PC-9 (cell line): ENCODE data around the gene TMTC4. TPM values are rescaled to one million over a fixed set of nuclear protein-coding genes. Genes with fewer than 3 reads are reported as not detected.

Experiments
- BruUV-seq: library from RNA; stranded (reverse); fragments of 400-500 nt; replicated peaks from 2 replicates; lab custom pipeline; 2021; lab: Mats Ljungman, UMichigan
- CTCF ChIA-PET: fragments of 300-600 bp; sonication (Branson Sonifier 250); formaldehyde crosslinking; loops from one replicate; lab custom pipeline; 2022; ENCODE audit warnings: antibody characterized with exemption; lab: Charles Lee
- POLR2A ChIA-PET: fragments of 300-600 bp; sonication (Branson Sonifier 250); formaldehyde crosslinking; loops from one replicate; lab custom pipeline; 2022; ENCODE audit warnings: antibody characterized with exemption; ENCODE audit not compliant: unreplicated experiment; lab: Charles Lee
- DNase-seq, 2 experiments: peaks; one replicate each; pipeline versions ENCODE4 v3.0.0 to v3.0.0-alpha.2; 2015 to 2022; ENCODE audit warnings: mixed read lengths in 1 of 2
- H2AFZ ChIP-seq: fragments of 200-600 bp; sonication (generic); 2 replicates; pipeline ENCODE4 v1.8.1; 2017; ENCODE audit warnings: antibody characterized with exemption
- H3F3A ChIP-seq: fragments of 200-600 bp; sonication (generic); 2 replicates; pipeline ENCODE4 v1.8.1; 2017; ENCODE audit warnings: antibody characterized with exemption, mild to moderate bottlenecking, low read depth; ENCODE audit not compliant: insufficient read depth
- H3K27ac ChIP-seq: fragments of 200-600 bp; sonication (generic); 2 replicates; pipeline ENCODE4 v1.6.1; 2016; ENCODE audit warnings: mixed run types
- H3K27me3 ChIP-seq: fragments of 200-600 bp; sonication (generic); 2 replicates; pipeline ENCODE4 v1.6.1; 2016; ENCODE audit warnings: low read depth, mixed run types; ENCODE audit not compliant: insufficient read depth
- H3K36me3 ChIP-seq: fragments of 200-600 bp; sonication (generic); 2 replicates; pipeline ENCODE4 v1.6.1; 2016; ENCODE audit warnings: low read depth, mixed run types
- H3K4me1 ChIP-seq: fragments of 200-600 bp; sonication (generic); replicated peaks from 2 replicates; pipeline ENCODE4 v1.6.1; 2016; ENCODE audit warnings: mixed run types; ENCODE audit not compliant: insufficient read depth
- H3K4me2 ChIP-seq: fragments of 200-600 bp; sonication (generic); 2 replicates; pipeline ENCODE4 v1.6.1; 2017; ENCODE audit warnings: mixed run types
- H3K4me3 ChIP-seq: fragments of 200-600 bp; sonication (generic); 2 replicates; pipeline ENCODE4 v1.6.1; 2016; ENCODE audit warnings: mixed run types
- H3K79me2 ChIP-seq: fragments of 200-600 bp; sonication (generic); 2 replicates; pipeline ENCODE4 v1.6.1; 2017; ENCODE audit warnings: low read depth, mixed run types
- H3K9me2 ChIP-seq: fragments of 200-600 bp; sonication (generic); 2 replicates; pipeline ENCODE4 v1.8.1; 2017; ENCODE audit warnings: mild to moderate bottlenecking; ENCODE audit not compliant: insufficient read depth
- H3K9me3 ChIP-seq: fragments of 200-600 bp; sonication (generic); 2 replicates; pipeline ENCODE4 v1.8.1; 2016; ENCODE audit warnings: low read depth; ENCODE audit not compliant: insufficient read depth
- H4K20me1 ChIP-seq: fragments of 200-600 bp; sonication (generic); 2 replicates; pipeline ENCODE4 v1.8.1; 2017; ENCODE audit not compliant: insufficient read depth
- EZH2 ChIP-seq: fragments of 200-600 bp; sonication (generic); IDR thresholded peaks from 2 replicates; pipeline ENCODE4 v1.8.0; 2017; ENCODE audit warnings: antibody characterized with exemption, low read depth
- intact Hi-C: fragments of 100-400 bp; cut with micrococcal nuclease; formaldehyde crosslinking; loops from one replicate; pipeline ENCODE4 v1.10.0; 2022; ENCODE audit not compliant: unreplicated experiment
- total RNA-seq: library from RNA; stranded (reverse); gene quantifications from 2 replicates; pipeline ENCODE4 v1.2.3, GENCODE V29; 2021
- TF ChIP-seq, protein P1 (sequence below): fragments of 200-600 bp; sonication (generic); conservative IDR thresholded peaks from 2 replicates; pipeline ENCODE4 v1.6.1; 2017; ENCODE audit warnings: mixed run types, antibody characterized with exemption, mild to moderate bottlenecking, moderate library complexity

TMTC4 gene
- total RNA-seq, 1 experiment from 2014 or later = 16.2 TPM

DNA sequence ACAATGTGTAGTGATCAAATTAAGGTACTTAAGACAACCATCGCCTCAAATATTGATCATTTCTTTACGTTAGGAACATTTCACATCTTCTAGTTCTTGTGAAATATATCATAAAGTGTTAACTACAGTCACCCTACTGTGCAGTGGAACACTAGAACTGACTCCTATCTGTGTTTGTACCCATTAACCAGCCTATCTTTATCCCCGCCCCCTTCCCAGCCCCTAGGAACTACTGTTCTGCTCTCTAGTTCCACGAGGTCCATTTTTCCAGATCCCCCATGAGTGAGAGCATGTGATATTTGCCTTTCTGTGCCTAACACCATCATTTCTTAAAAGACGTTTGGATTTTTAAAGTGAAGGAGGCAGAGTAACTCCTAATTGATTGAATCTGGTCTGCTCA is 61.6 kb downstream of the TMTC4 start:
- Histone ChIP-seq H4K20me1 (no peaks in the 10 kb centered on the region), H3K4me1 (no peaks in the 10 kb centered on the region)
- CTCF ChIA-PET = no interaction called here

DNA sequence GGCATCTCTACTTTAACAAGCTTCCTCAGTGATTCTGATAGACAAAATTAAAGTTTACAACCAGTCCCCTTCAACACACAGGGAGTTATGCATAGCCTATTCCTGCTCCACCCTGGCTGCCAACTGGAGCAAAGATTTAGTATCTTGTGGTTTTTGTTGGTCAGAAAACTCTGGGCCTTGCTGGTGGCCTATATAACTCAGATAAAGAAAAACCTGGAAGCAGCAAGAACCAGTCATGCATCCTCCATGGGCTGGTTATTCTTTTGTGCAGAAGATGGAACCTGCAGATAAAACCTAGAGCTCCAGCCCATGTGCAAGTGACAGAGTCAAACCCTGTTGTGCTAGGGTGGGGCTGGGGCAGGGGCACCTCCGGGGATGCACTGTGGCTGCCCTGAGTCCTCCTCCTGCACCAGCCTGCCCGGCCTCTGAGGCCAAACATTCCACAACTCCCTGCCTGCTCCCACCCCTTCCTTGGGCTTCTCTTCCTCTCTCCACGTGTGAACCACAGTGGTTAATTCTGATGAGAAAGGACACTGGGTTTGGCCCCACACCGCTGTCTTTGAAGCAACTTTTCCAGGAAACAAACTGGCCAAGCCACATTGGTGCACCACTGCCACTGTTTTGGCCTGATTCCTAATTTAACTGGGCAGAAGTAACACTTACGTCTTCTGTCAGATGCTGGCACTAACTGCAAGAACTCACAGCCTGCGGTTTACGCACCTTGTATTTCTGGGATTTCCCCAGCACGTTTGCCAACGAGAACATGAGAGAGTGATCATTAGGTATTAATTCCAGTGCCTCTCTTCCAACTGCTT is 62.7 kb downstream of the TMTC4 start:
- no peaks in the 10 kb centered on the region for H3K4me1 ChIP-seq
- no peaks in the 10 kb centered on the region for H3F3A ChIP-seq
- no peaks in the 10 kb centered on the region for H3K9me3 ChIP-seq
- DNase-seq = peak in 1 of 2 experiments; percentile 2
- H2AFZ ChIP-seq = no peak overlapping the region
- H3K27me3 ChIP-seq = no peaks in the 10 kb centered on the region
- H3K27ac ChIP-seq = no peak overlapping the region
- no peak overlapping the region for H3K4me3 ChIP-seq
- TF ChIP-seq, protein P1, sequence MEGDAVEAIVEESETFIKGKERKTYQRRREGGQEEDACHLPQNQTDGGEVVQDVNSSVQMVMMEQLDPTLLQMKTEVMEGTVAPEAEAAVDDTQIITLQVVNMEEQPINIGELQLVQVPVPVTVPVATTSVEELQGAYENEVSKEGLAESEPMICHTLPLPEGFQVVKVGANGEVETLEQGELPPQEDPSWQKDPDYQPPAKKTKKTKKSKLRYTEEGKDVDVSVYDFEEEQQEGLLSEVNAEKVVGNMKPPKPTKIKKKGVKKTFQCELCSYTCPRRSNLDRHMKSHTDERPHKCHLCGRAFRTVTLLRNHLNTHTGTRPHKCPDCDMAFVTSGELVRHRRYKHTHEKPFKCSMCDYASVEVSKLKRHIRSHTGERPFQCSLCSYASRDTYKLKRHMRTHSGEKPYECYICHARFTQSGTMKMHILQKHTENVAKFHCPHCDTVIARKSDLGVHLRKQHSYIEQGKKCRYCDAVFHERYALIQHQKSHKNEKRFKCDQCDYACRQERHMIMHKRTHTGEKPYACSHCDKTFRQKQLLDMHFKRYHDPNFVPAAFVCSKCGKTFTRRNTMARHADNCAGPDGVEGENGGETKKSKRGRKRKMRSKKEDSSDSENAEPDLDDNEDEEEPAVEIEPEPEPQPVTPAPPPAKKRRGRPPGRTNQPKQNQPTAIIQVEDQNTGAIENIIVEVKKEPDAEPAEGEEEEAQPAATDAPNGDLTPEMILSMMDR = no peak
- no peak for TF ChIP-seq EZH2
- H3K79me2 ChIP-seq = no peaks in the 10 kb centered on the region
- no peak overlapping the region for H3K4me2 ChIP-seq
- no peaks in the 10 kb centered on the region for H3K36me3 ChIP-seq
- ChIA-PET POLR2A (no interaction called here), CTCF (no interaction called here)
- H4K20me1 ChIP-seq = no peaks in the 10 kb centered on the region
- intact Hi-C loops = no loop called here
- H3K9me2 ChIP-seq = no peaks in the 10 kb centered on the region
- BruUV-seq = no TSS peak

More for the DNA sequence above, 61.6 kb downstream of the TMTC4 start:
- no peaks in the 10 kb centered on the region for H3K27me3 ChIP-seq
- no peaks in the 10 kb centered on the region for H3K9me2 ChIP-seq
- TF ChIP-seq EZH2 = no peak
- TF ChIP-seq, protein P1 = no peak
- intact Hi-C loops = no loop called here
- no peaks in the 10 kb centered on the region for H3K79me2 ChIP-seq
- no peak overlapping the region for H3K4me3 ChIP-seq
- no peak for DNase-seq
- POLR2A ChIA-PET = no interaction called here
- H3K4me2 ChIP-seq = no peak overlapping the region
- H3F3A ChIP-seq = no peaks in the 10 kb centered on the region
- no peaks in the 10 kb centered on the region for H3K36me3 ChIP-seq
- no TSS peak for BruUV-seq
- H3K9me3 ChIP-seq = 0 out of 2 replicates have a peak, but pooled peaks cover 6% of the 10 kb centered on the region
- no peak overlapping the region for H3K27ac ChIP-seq
- no peak overlapping the region for H2AFZ ChIP-seq

DNA sequence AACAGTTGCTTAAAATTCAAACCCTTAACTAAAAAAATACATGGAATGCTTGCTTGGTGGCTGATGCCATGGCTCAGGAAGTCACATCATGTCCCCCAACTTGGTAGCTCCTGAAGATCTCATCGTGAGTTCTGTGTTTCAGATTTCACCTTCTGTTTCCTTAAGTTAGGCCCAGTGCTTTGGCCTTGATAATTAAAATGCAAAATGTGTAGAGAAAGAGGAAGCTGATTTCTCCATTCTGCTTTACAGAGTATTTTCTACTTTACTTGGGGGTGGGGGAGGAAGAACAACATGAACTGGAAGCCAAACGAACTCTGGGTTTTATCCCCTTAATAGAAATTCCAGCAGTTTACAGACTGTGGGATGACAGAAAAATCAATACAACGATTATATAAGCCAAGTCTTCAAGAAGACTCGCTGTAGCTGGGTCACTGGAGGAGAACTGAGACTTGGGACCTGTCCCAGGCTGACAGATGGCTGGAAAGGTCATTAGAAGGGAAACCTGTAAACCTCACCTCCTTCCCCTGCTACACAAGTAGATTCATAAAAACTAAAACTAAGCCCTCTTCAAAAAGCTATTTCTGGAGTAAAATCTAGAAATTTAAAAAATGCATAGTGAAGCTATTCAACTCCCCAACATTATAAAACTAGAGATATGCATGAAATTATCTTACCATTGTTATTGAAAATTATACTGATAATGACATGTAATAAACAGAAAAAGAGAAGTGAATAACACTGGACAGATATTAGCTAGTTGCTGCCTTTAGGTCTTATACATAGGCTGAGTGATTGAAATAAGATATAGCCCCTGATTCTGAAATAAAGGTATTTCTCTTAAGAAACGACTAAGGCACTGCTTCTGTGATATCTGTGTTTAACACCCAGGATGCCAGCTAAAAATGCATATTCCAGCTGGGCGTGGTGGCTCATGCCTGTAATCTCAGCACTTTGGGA is 63.9 kb downstream of the TMTC4 start:
- CTCF ChIA-PET = no interaction called here
- H3K9me3 ChIP-seq = no peaks in the 10 kb centered on the region
- BruUV-seq = no TSS peak

More for the DNA sequence above, 63.9 kb downstream of the TMTC4 start:
- Histone ChIP-seq H3K9me2 (no peaks in the 10 kb centered on the region), H3K4me3 (no peak overlapping the region), H3K27me3 (no peaks in the 10 kb centered on the region), H3K79me2 (no peaks in the 10 kb centered on the region), H3K4me2 (no peak overlapping the region), H3K27ac (no peak overlapping the region), H3K36me3 (no peaks in the 10 kb centered on the region), H3K4me1 (no peaks in the 10 kb centered on the region), H3F3A (no peaks in the 10 kb centered on the region), H4K20me1 (no peaks in the 10 kb centered on the region), H2AFZ (no peak overlapping the region)
- intact Hi-C loops = no loop called here
- POLR2A ChIA-PET = no interaction called here
- no peak for DNase-seq
- TF ChIP-seq EZH2 = no peak
- TF ChIP-seq, protein P1 = no peak
